Activated CD4-positive, CD25-positive, alpha-beta regulatory T cell treated with anti-CD3 and anti-CD28 coated beads, Interleukin-2, amount 50 U/mL, for 72 hours (primary cell): ENCODE results near the gene TMPRSS15.

Experiments used
- DNase-seq: peaks from one replicate; pipeline ENCODE4 v3.0.0; 2021

TMPRSS15 gene

DNA sequence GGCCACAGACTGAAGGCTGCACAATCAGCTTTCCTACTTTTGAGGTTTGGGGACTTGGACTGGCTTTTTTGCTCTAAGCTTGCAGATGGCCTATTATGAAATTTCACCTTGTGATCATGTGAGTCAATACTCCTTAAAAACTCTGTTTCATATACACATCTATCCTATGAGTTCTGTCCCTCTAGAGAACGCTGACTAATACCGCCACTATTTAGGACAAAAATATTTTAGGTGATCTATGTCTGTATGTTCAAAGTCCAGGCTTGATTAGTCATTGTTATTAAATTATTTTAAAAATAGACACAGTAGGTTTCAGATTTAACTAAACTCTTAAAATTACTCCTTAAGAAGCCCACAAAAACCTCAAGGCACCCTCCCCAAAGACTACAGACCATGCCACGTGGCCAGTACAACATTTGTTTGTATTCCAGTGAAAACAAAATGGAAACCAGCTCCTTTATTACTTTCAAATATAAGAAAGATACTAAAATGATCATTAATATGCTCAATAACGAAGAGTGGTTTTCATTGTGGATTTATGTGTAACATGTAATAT is 63.1 kb downstream of the TMPRSS15 start:
- DNase-seq: no peak

DNA sequence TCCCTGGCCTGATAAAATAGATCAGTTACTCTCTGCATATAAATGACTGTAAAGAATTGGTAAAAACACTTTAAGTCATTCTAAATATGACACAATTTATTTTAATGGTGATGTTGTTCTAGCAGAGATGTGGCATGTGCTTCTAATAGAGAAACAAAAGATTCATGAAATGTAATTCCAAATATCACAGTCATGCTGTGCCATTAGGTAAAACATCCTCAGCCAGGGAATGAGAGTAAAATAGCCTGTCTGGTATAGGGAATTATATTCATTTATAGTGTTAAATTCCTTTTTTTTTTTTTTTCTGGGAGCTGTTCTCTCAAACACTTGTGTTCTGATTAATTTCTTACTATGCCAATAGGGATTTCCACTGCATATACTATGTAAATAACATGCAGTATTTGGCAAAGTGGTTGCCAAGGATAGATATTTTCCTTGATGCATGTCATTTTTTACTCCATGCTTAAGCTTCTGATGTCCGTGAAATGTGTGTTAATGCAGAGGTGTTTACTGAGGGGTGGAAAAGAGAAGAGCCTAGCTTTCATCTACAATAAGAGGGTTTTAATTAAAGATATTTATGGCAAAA is 67.8 kb downstream of the TMPRSS15 start:
- DNase-seq: no peak

DNA sequence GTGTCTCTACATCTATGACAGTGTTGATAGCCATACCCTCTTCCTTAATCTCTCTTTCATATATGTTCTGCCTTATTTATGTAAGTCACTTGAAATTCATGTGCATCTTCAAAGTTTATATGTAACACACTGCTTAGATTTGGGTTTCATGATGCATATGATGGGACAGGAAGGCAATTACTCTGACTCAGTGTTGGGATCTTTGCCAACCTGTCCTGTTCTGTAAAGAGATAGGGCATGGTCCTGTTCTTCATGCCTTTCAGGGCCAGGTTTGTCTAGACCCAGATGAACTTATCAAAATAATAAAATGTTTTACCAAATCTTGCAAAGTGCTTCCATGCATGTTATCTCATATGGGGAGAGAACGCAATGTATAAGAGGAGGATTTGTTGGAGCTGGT is 69.5 kb downstream of the TMPRSS15 start:
- DNase-seq: no peak

DNA sequence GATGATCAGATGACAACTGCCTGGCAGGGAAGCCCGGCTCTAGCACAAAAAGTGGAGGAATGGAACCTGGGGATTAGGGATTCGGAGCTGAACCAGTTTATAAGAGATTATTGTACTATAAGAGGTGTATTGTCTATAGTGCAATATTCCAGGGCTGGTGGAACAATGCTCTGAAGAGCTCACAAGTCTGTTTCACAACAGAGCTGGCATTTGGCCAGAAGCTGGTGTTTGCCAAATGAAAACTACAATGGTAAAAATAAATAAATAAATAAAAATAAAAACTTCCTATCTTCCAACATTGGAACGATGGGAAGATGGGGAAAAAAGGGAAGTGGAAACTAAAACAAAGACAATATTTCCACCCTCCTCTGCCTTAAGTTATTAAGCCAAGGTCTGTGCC is 85.4 kb downstream of the TMPRSS15 start:
- DNase-seq: no peak

DNA sequence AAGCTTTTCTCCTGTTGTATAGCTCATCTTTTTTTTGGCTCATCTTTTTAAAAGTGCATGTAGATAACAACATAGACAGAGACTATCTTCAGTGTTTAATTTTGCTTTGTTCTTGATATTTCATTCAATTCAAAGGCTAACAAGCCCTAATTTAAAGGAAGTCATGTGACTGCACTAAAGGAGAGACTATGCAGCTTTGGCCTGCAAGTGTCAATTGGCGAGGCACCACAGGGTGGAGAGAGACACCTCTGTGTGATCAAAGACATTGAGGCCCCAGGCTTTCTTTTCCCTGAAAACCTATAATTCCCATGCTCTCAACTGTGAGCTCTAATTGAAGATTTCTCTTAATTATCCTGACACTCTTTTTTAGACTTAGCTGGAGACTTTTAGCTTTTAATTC is 105.4 kb downstream of the TMPRSS15 start:
- no peak for DNase-seq

DNA sequence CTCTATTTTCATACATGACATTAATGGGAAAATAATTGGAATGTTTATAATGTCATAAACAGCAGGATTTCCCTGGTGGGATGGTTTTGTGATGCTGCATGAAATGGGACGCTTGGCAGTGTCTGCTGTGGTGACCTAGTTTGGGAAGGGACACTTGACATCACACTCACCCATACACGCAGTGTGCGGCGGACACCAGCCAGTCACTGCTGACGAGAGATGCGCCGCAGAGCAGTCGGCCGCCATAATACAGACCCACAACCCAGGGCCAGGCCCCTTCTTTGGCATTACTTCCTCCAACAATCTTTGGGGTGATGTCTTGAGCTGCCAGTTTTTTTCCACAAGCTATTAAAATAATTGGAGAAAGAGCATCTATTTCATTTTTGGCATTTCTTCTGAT is 109.5 kb downstream of the TMPRSS15 start:
- no peak for DNase-seq

DNA sequence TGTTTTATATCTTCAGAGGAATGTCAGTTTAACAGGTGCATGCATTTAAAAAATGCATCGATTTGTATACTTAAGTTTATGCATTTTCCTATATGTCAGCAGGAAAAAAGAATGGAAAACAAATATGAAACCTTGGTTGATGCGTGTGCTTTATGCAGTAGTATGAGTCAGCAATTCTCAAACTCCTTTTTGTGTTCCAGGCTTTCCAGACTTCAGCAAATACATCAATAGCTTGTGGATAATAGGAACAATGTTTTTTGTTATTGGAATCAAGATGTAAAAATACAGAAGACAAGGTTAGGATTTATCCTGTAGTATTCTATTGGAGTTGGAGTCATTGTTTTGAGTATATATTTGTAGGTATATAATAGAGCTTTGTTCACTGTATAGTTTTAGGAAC is 113.7 kb downstream of the TMPRSS15 start:
- DNase-seq: no peak

DNA sequence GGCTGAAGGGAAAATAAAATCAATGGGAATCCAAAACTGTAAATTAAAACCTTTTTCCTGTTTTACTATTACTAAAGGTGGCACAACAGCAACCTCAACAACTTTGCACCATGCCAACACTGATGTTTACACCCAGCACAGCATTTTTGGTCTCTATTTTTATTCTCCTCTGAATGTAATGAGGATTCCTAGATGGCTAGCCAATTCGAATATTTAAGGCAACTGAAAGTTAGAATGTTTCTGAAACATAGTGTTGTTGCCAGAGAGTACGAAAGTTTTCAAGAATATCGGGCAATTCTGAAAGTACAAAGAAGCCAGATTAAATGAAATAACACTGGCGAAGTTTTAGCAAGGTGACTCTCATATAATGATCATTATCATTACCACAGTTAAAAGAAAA is 118.2 kb downstream of the TMPRSS15 start:
- DNase-seq: no peak

DNA sequence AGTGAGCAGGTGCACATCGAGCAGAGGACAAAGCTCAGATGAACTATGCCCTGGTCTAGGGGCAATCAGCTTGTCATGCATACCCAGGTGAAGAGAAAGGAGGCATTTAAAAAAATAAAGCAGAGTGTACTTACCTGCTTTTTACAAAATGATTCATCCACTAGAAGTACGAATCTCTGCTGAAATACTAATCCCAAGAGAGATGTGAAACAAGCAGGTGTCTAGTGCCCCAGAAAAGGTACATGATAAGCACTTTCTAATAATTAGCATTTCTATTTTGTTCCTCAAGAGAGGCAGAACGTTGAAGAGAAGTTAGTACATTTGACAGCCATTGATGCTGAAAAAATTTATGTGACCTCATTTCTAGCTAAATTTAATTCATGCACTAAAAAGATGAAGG is 127.8 kb downstream of the TMPRSS15 start:
- DNase-seq: no peak

DNA sequence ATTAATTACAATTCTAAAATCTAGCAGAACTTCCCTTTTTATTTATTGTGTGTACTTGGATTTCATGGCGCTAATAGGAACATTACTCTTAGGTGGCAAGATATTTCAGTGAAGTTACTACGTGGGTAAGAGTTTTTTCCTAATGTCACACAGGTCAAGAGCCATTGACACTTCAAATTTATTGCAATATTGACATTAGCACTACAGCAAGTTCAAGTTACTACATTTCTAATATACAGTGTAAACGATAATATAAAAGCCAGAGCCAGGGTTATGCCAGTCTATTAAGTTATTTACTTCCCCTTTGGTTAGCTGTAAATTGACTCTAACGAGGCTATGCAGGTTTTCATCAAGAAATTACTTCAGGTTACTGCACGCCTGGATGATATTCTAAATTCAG is 129.2 kb downstream of the TMPRSS15 start:
- no peak for DNase-seq

DNA sequence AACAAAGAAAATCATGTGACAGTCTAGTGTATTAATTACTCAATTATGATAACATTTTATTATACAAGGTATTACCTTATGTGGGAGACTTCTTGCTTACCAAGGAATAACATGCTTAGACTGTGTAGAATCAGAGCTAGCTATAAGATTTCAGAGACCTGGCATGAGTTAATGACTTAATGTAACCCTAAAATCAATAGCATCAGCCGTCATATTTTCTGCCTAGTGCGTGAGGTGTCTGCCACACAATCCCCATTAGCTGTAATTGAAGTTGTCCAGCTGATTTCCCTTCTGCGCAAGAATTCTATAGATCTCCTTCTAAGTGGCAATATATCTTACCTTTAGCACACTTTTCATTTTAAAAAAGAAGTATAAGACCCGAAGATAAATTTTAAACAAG is 130.2 kb downstream of the TMPRSS15 start:
- no peak for DNase-seq

DNA sequence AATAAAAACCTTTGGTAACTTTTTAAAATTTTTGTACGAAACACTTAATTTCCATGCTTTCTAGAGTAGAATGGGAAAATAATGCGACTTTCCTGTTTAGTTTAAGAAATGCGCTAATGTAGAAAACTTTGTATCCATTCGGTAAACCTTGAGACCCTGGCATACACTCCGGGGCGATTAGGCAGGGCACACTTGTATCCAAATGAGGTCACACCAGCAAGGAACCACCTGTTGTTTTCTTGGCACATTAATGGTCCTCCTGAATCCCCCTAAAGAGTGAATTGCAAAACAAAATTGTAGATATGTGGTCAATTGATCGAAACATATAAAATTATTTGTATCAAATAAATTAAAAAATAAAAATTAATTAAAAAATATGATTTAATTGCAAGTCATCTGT is 133.7 kb downstream of the TMPRSS15 start:
- DNase-seq: no peak

DNA sequence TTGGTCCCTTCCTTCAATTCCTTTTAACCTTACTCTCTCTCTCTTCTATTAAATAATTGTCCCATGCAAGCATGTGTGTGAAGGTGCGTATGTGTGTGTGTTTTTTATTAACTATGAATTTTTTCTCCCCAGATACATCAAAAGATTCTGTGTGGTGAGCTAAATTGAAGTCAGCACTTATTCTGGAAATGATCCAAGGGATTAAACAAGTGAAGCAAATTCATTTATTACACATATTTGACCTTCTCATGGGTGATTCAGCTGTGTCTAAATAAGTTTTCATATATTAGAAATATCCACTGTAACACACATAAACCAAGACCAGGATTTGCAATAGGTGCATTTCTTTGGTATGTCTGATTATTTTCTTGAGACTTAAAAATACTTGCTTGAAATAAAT is 134.7 kb downstream of the TMPRSS15 start:
- DNase-seq: no peak

DNA sequence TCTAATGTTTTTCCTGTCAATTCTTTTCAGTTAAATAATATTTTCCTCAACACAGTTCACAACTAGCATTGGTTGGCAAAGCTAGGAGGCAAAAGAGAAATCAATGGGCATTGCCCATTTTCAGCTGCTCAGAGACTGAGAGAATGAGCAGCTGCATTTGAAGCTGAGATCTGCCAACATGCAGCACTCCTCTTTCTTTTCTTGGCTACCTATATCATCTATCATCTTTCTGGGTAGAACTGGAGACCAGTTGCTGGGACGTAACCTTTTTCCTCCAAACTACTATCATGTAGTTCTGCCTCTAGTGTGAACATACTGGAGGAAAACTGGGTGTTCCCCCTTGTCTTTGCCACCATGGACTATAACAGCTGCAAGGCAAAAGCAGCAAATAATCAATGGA is 136.1 kb downstream of the TMPRSS15 start:
- no peak for DNase-seq

DNA sequence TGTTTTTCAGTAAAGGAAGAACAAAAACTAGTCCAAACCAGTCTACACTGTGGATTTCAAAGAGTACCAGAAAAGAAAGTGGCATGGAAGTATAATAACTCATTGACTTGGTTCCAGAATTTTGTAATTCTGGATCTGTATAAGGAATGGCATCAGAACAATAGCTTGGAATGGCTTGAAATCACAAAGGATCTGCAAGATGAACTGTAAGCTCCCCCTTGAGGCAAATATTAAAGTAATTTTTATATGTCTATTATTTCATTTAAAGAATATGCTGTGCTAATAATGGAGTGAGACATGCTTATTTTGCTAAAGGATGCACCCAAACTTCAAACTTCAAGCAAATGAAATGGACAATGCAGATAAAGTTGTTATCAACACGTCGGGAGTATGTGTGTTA is 137.6 kb downstream of the TMPRSS15 start:
- no peak for DNase-seq

DNA sequence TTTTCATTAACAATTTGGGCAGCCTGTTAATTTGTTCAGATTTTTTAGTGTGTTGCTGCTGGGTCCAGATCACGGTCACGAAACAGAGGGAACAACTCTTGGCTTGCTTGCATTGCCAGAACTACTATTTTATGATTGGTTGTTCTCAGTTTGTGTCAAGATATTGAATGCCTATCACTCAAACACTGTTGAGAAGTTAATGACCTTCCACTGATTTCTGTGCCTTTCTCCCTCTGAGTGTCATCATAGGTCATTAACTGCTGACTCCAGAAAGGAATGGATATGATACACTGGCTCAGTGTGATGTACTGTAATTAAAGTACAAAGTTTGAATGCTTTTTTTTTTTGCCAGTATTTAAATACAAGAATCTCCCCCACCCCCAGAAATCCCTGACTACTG is 149.8 kb downstream of the TMPRSS15 start:
- DNase-seq: no peak

DNA sequence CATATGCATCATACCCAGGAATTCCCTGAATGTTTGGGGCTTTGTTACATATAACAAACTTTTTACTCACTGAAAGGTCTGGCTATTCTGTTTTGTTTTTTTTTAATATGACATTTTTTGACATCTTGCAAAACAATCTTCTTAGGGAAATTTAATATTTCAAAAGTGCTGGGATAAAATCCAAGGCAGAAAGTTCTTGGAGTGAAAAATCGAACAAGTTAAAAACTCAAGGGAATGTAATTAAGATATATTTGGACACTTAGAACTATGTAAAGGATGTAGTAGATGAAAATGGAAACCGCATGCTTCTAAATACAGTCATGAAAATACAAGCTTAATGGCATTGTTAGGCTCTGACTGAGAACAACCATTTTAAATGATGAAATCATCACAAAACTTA is 150.4 kb downstream of the TMPRSS15 start:
- no peak for DNase-seq

DNA sequence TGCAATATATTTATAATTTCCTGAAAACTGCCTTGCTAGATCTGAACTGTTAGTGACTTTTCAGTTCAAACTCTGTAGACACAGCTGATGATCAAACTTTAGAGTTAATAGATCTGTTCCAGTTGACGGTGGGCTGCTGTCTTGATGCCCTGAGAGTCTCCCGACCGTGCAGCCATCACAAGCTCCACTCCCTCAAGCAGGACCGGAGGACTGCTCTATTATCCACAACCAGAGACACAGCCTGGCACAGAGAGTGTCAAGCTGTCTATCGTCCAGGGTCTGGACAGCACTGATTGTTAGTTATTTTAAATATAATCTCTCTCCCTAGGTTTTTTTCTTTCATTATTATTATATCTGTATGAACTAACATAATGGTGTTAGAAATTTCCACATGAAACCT is 150.9 kb downstream of the TMPRSS15 start:
- no peak for DNase-seq

DNA sequence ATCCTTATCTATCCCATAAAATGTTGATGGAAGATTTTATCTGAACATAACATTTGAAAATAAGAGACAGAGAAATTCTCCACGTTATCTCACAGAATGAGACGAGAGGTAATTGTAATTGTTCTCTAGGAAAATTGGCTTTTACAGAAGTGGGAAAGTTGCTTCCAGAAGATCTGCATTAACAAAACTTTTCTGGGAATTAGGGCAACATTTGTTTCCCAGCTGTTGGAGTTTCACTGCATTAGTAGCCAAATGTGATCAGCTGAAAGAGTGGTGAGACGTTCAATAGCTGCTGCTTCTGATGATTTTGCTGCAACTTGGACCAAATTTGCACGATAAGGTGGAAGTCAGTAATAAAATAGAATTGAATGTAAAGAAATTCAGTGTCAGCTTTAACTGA is 151.3 kb downstream of the TMPRSS15 start:
- DNase-seq: no peak

DNA sequence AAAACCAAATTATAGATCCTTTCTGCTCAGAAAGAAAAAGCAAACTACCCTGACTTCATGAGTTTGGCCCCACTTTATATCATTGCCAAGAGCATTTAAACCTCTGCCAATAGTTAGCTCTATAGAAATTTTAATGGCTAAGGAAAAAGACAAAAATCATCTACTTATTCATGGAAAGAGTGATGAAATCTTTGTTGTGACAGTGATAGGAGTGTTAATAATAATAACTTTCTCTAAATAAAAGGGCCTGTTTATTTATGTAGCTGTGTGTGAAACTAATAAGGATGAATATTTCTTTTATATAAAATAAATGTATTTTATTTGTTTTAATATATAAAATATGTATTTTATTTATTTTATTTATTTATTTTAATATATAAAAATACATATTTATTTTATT is 152.5 kb downstream of the TMPRSS15 start:
- DNase-seq: no peak

DNA sequence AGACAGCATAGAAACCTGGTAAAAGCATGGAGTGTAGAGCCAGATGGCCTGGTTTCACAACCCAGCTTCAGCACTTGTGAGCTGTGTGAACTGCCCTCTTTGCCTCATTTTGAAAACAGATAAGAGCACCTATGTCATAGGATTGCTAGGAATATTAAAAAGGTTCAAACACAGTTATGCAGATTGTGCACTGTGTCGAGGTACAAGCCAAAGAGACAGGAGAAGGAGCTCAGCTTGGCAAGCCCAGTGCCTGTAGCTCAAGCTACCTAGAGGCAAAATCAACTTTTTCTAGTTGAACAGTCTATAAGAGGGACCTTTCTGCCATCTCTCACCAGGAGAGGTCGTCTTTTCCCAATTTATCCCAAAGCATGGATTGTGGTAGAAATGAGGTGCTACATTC is 153.9 kb downstream of the TMPRSS15 start:
- no peak for DNase-seq

DNA sequence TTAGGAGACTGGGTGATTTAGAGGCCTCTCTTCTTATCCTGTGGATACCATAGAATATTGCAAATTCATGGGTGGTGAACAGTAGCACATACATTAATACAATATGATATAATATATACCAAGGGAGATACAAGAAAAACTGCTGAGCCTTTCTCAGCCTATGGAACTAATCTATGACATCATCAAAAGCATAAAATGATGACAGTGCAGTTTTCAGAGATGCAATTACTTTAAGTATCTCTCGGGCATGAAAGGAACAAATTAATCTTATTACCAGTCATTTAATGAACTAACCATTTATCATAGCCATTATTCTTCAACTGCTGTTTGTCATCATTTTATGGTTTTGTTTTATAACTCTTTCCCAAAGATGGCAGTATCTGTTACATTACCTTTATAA is 155.4 kb downstream of the TMPRSS15 start:
- DNase-seq: no peak

DNA sequence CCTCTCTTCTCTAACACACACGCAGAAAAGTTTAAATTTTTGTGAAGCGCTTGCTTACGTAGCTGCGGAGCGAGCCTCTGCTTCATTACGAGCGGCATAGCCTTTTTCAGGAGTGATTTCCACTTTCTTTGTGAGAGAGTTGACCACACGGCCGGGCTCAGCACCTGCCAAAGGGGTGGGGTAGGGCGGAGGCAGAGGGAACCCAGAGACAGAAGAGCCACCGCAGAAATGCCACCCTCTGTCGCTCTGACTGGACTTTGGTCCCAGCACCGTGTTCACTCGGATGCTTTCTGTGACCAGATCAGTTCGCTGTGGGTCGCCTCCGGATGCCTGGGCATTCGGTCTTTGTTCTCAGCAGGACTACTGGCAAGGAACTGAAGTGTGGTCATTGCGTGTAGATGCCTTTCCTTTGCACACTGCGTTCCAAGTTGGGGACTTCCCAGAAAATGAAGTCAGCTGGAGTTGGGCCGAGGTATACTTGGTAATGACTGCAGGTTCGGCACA is 158.1 kb downstream of the TMPRSS15 start:
- no peak for DNase-seq

DNA sequence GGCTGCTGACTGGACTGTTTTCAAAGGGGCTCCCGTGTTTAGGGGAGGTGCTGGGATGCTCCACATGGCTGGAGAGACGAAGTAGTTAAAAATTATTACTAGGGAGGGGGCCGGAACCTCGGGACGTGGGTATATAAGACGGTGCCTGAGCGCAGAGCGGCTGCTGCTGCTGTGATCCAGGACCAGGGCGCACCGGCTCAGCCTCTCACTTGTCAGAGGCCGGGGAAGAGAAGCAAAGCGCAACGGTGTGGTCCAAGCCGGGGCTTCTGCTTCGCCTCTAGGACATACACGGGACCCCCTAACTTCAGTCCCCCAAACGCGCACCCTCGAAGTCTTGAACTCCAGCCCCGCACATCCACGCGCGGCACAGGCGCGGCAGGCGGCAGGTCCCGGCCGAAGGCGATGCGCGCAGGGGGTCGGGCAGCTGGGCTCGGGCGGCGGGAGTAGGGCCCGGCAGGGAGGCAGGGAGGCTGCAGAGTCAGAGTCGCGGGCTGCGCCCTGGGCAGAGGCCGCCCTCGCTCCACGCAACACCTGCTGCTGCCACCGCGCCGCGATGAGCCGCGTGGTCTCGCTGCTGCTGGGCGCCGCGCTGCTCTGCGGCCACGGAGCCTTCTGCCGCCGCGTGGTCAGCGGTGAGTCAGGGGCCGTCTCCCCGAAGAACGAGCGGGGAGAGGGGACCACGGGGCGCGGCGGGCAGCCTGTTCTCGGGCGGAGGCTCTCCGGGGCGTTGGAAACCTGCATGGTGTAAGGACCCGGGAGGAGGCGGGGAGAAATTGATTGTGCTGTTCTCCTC is 158.7 kb downstream of the TMPRSS15 start, which contains the start of gene CHODL:
TSS of gene CHODL (plus strand) at position 163 of the 793 bp plus-strand sequence. CDS start at position 554, 391 bp downstream.
- no peak for DNase-seq
